Smooth muscle cell (in vitro differentiated cells): ENCODE results near the gene PKDCC. TPM values are rescaled to one million over a fixed set of nuclear protein-coding genes. Genes with fewer than 3 reads are reported as not detected.
A peak's percentile ranks its signal among the peaks of the same experiment; 100 is the strongest.

Experiments
- DNase-seq: peaks from one replicate; lab custom pipeline; 2025; ENCODE audit not compliant: unreplicated experiment; lab: John Stamatoyannopoulos, UW
- H2AFZ ChIP-seq: fragments of 200-600 bp; sonication (generic); 2 replicates; pipeline ENCODE4 v1.6.0; 2016; ENCODE audit warnings: antibody characterized with exemption, low read depth, mild to moderate bottlenecking
- H3F3A ChIP-seq: fragments of 200-600 bp; sonication (generic); 2 replicates; pipeline ENCODE4 v1.6.0; 2017; ENCODE audit warnings: antibody characterized with exemption, low read depth
- H3K27ac ChIP-seq: fragments of 200-600 bp; sonication (generic); 2 replicates; pipeline ENCODE4 v1.5.1; 2016; ENCODE audit warnings: low read depth, mild to moderate bottlenecking
- H3K27me3 ChIP-seq: fragments of 200-600 bp; sonication (generic); 2 replicates; pipeline ENCODE4 v1.6.1; 2016; ENCODE audit warnings: low read depth, mild to moderate bottlenecking
- H3K36me3 ChIP-seq: fragments of 200-600 bp; sonication (generic); 2 replicates; pipeline ENCODE4 v1.5.1; 2016; ENCODE audit warnings: low read depth
- H3K4me1 ChIP-seq: fragments of 200-600 bp; sonication (generic); 2 replicates; pipeline ENCODE4 v1.5.1; 2016; ENCODE audit warnings: low read depth
- H3K4me2 ChIP-seq: fragments of 200-600 bp; sonication (generic); 2 replicates; pipeline ENCODE4 v1.6.0; 2016; ENCODE audit warnings: mild to moderate bottlenecking
- H3K4me3 ChIP-seq: fragments of 200-600 bp; sonication (generic); 2 replicates; pipeline ENCODE4 v1.5.1; 2016; ENCODE audit warnings: mild to moderate bottlenecking
- H3K79me2 ChIP-seq: fragments of 200-600 bp; sonication (generic); 2 replicates; pipeline ENCODE4 v1.6.0; 2016; ENCODE audit warnings: low read depth, mild to moderate bottlenecking
- H3K9ac ChIP-seq: fragments of 200-600 bp; sonication (generic); 2 replicates; pipeline ENCODE4 v1.6.0; 2016; ENCODE audit warnings: low read depth
- H3K9me3 ChIP-seq: fragments of 200-600 bp; sonication (generic); replicated peaks from 2 replicates; pipeline ENCODE4 v1.5.1; 2016; ENCODE audit warnings: low read depth
- H4K20me1 ChIP-seq: fragments of 200-600 bp; sonication (generic); 2 replicates; pipeline ENCODE4 v1.6.0; 2016; ENCODE audit warnings: low read depth
- WGBS: methylation state at CpG from one replicate; pipeline ENCODE4 v1.1.7; 2016; ENCODE audit warnings: low lambda C conversion rate; 5-methylcytosine and 5-hydroxymethylcytosine counted together
- polyA plus RNA-seq: library from polyadenylated mRNA; unstranded; fragments of >200 nt; fragmentation: Nextera tagmentation; extraction: Ambion mirVana; gene quantifications from 2 replicates; pipeline ENCODE4 v1.2.1, GENCODE V29; 2016
- total RNA-seq: library from RNA; depleted of rRNA; stranded (reverse); fragments of >200 nt; gene quantifications from 2 replicates; pipeline ENCODE4 v1.2.3, GENCODE V29; 2014
- TF ChIP-seq, protein P1 (sequence below): fragments of 200-600 bp; sonication (generic); IDR thresholded peaks from 2 replicates; pipeline ENCODE4 v1.5.1; 2017; ENCODE audit warnings: borderline replicate concordance, mild to moderate bottlenecking, antibody characterized with exemption; ENCODE audit not compliant: insufficient read depth, poor library complexity, severe bottlenecking

The PKDCC gene, protein sequence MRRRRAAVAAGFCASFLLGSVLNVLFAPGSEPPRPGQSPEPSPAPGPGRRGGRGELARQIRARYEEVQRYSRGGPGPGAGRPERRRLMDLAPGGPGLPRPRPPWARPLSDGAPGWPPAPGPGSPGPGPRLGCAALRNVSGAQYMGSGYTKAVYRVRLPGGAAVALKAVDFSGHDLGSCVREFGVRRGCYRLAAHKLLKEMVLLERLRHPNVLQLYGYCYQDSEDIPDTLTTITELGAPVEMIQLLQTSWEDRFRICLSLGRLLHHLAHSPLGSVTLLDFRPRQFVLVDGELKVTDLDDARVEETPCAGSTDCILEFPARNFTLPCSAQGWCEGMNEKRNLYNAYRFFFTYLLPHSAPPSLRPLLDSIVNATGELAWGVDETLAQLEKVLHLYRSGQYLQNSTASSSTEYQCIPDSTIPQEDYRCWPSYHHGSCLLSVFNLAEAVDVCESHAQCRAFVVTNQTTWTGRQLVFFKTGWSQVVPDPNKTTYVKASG
- 15.2 and 22.9 TPM in 2 replicates for total RNA-seq
- polyA plus RNA-seq = 5.1 and 12.2 TPM in 2 replicates

DNA sequence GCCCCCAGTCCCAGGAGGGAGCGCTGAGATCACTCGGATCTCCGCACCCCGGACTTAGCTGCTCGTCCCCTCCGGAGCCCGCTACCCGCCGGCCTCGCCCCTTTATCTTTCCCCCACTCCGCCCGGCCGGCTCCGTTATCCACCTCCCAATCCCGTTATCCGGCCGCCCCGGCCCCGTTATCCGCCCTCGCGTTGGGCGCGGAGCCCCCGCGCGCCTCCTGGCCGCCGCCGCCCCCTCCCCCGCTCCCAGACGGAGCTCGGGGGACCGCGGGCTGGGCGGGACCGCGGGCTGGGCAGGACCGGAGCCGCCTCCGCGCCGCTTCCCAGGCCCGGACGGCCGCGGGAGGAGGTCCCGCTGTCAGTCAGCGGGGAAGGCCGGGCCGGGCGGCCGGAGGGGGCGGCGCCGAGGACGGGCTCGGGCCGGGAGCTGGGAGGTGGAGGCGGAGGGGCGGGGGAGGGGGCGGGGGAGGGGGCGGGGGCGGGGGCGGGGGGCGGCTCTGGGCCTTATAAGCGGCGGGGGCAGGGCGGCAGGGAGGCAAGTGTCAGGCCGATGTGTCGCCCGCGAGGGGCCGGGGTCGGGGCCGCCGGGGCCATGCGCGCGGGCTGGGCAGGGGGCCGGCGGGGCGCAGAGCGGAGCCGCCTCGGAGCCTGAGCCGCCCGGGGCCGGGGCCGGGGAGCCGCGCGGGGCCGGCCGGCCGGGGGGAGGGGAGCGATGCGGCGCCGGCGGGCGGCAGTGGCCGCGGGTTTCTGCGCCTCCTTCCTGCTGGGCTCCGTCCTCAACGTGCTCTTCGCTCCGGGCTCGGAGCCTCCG, at the start of gene PKDCC:
Gene PKDCC (plus strand): TSS at position 534 of the 811 bp plus-strand sequence. CDS start 179 bp downstream, at position 713.
- Histone ChIP-seq H3K27ac (peak within 1 kb of the TSS; percentile 27), H3K4me3 (peak within 1 kb of the TSS; percentile 72), H2AFZ (peak within 1 kb of the TSS; percentile 66), H3K4me2 (peak within 1 kb of the TSS; percentile 92), H3F3A (peaks cover 16% of the 10 kb centered on the region), H3K9ac (peak within 1 kb of the TSS; percentile 34), H3K27me3 (no peaks in the 10 kb centered on the region), H3K79me2 (peaks cover 39% of the 10 kb centered on the region), H3K36me3 (no peaks in the 10 kb centered on the region), H3K9me3 (no peaks in the 10 kb centered on the region), H3K4me1 (peaks cover 55% of the 10 kb centered on the region), H4K20me1 (no peaks in the 10 kb centered on the region)
- peak; percentile 67 for DNase-seq
- 1% methylated on average over 40 of the region's 111 CpGs for WGBS
- TF ChIP-seq, protein P1, sequence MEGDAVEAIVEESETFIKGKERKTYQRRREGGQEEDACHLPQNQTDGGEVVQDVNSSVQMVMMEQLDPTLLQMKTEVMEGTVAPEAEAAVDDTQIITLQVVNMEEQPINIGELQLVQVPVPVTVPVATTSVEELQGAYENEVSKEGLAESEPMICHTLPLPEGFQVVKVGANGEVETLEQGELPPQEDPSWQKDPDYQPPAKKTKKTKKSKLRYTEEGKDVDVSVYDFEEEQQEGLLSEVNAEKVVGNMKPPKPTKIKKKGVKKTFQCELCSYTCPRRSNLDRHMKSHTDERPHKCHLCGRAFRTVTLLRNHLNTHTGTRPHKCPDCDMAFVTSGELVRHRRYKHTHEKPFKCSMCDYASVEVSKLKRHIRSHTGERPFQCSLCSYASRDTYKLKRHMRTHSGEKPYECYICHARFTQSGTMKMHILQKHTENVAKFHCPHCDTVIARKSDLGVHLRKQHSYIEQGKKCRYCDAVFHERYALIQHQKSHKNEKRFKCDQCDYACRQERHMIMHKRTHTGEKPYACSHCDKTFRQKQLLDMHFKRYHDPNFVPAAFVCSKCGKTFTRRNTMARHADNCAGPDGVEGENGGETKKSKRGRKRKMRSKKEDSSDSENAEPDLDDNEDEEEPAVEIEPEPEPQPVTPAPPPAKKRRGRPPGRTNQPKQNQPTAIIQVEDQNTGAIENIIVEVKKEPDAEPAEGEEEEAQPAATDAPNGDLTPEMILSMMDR = no peak

DNA sequence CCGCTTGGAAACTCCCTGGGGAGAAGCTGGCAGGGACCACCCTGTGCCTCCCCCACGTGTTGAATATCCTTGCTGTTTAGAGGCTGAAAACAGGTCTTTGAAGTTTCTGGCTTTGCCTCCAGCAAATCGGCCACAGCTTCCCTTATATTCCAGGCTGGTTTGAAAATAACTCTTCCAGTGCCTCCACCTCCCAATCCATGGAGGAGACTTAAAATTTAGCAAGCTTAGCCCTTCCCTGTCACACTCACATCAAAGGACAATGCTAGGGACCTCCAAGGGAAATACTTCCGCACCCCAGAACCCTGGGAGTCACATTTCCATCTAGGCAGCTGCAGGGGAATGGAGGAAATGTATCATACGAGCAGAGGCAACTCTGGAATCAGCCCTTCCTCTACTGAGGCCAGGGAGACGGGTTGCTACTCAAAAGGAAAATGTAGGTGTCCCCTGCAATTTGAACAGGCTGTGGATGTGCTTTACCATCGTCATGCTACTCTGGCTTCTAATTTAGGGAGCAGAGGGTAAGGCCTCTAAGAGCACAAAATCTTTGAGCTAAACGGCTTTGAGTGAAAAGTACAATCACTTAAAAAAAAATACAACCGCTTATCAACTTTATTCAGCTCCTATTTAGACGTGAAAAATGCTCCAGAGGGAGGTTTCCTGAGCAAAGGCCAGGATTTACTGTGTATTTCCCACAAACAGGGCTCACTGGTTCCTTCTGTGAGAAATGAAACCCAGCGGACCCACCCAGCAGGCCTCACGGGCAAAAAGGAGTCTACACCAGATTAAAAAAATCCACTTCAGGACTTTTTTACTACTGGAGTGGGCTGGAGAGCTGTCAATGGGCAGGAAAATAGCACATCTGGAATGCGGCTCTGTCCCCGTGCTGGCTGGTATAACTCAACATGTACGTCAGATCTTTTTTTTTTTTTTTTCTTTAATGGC, 49.4 kb upstream of the PKDCC start:
- Histone ChIP-seq H3K4me1 (peaks cover 20% of the 10 kb centered on the region), H3K9me3 (no peaks in the 10 kb centered on the region), H3F3A (no peaks in the 10 kb centered on the region), H3K9ac (no peak overlapping the region), H3K4me3 (no peak overlapping the region), H3K79me2 (no peaks in the 10 kb centered on the region), H3K27me3 (no peaks in the 10 kb centered on the region), H2AFZ (peak overlapping the region; percentile 11), H4K20me1 (no peaks in the 10 kb centered on the region), H3K27ac (peak overlapping the region; percentile 64), H3K4me2 (peak overlapping the region; percentile 64), H3K36me3 (no peaks in the 10 kb centered on the region)
- 37% methylated on average over 15 of the region's 15 CpGs for WGBS
- TF ChIP-seq, protein P1 = no peak
- no peak for DNase-seq

DNA sequence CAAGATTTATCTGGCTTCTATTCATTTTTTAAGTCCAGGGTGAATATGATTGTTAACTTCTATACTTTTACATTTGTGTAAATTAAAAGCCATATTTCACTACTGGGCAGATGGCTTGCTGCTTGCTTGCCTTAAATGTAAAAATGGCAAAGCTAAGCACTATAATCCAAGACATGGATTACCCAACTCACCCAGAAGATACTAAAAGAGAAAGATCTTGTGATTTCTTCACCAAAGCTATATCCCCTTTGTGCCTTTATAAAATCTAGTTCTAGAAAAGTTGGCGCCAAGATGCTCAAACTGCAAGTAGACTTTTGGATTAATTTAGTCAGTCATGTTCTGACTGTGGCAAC, 48.7 kb upstream of the PKDCC start:
- Histone ChIP-seq H3K27ac (peak overlapping the region; percentile 64), H3F3A (no peaks in the 10 kb centered on the region), H3K36me3 (no peaks in the 10 kb centered on the region), H3K4me3 (no peak overlapping the region), H3K9me3 (no peaks in the 10 kb centered on the region), H3K79me2 (no peaks in the 10 kb centered on the region), H3K4me1 (peaks cover 20% of the 10 kb centered on the region), H3K9ac (no peak overlapping the region), H4K20me1 (no peaks in the 10 kb centered on the region), H2AFZ (peak overlapping the region; percentile 11), H3K27me3 (no peaks in the 10 kb centered on the region), H3K4me2 (peak overlapping the region; percentile 64)
- no peak for DNase-seq
- TF ChIP-seq, protein P1 = no peak
- 83% methylated on average over 1 of the region's 1 CpG for WGBS
